Transverse colon (tissue), 4 donors: ENCODE data around the gene BRPF3. TPM values are rescaled to one million over a fixed set of nuclear protein-coding genes. Genes with fewer than 3 reads are reported as not detected.

Experiments used
- DNase-seq: peaks from one replicate; pipeline ENCODE4 v3.0.0-alpha.2; 2019
- H3K27ac ChIP-seq, 4 donors: fragments of 200-600 bp; sonication (generic); 2 replicates each; pipeline ENCODE4 v1.5.1; 2016 to 2018; ENCODE audit warnings: inconsistent platforms in 4 of 4
- H3K27me3 ChIP-seq: fragments of 200-600 bp; sonication (generic); 2 replicates; pipeline ENCODE4 v1.5.1; 2017; ENCODE audit warnings: inconsistent platforms
- H3K36me3 ChIP-seq, 4 donors: fragments of 200-600 bp; sonication (generic); 2 replicates each; pipeline ENCODE4 v1.5.1; 2017 to 2019; ENCODE audit warnings: inconsistent platforms in 4 of 4
- H3K4me1 ChIP-seq, 4 donors: fragments of 200-600 bp; sonication (generic); 2 replicates each; pipeline ENCODE4 v1.5.1; 2017 to 2020; ENCODE audit warnings: inconsistent platforms in 4 of 4
- H3K4me3 ChIP-seq, 4 donors: fragments of 200-600 bp; sonication (generic); 1 replicate in 1 of 4; 2 replicates in 3 of 4; pipeline versions ENCODE4 v1.5.1 to v1.6.1; 2017 to 2019; ENCODE audit warnings: inconsistent platforms in 4 of 4
- H3K9me3 ChIP-seq, 2 donors: fragments of 200-600 bp; sonication (generic); 2 replicates each; pipeline ENCODE4 v1.5.1; 2017 to 2019; ENCODE audit warnings: inconsistent platforms in 2 of 2
- EP300 ChIP-seq: sonication (generic); formaldehyde crosslinking; IDR thresholded peaks from one replicate; pipeline ENCODE4 v1.6.1; 2017; ENCODE audit warnings: antibody characterized with exemption, low read depth
- POLR2A ChIP-seq: fragments of 450-650 bp; IDR thresholded peaks from one replicate; pipeline ENCODE4 v1.6.1; 2016; ENCODE audit warnings: antibody characterized with exemption, mild to moderate bottlenecking, moderate library complexity
- POLR2AphosphoS5 ChIP-seq, 3 donors: sonication (generic); formaldehyde crosslinking; IDR thresholded peaks; one replicate each; pipeline ENCODE4 v1.6.1; 2016; ENCODE audit warnings: antibody characterized with exemption in 3 of 3
- WGBS, 2 donors: methylation state at CpG; one replicate each; pipeline ENCODE4 v1.1.5; 2018; ENCODE audit warnings: low coverage in 1 of 2; 5-methylcytosine and 5-hydroxymethylcytosine counted together
- in situ Hi-C, 4 donors: fragments of 200-750 bp; cut with MboI; loops; one replicate each; pipeline versions ENCODE4 v1.15.0 to v1.15.1; 2017; ENCODE audit warnings: low sequenced_read_pairs in 3 of 4, low pct_ligation_motif_present in 1 of 4, low pct_unique_long_range_greater_than_20kb in 1 of 4
- intact Hi-C: fragments of 100-400 bp; cut with DNase I; formaldehyde crosslinking; loops from one replicate; pipeline ENCODE4 v1.15.1; 2023; ENCODE audit warnings: low total_unique reads
- total RNA-seq, 4 donors: library from RNA; depleted of rRNA; stranded (reverse); fragments of >200 nt; gene quantifications; one replicate each; pipeline ENCODE4 v1.1.0, GENCODE V29; 2016
- TF ChIP-seq, protein P1 (sequence below), 5 experiments: fragments of 200-600 bp in 3 of 5; fragments of 450-650 bp in 2 of 5; sonication (generic) in 3 of 5; IDR thresholded peaks; 1 replicate in 2 of 5; 2 replicates in 3 of 5; pipeline ENCODE4 v1.5.1; 2016 to 2017; ENCODE audit warnings: antibody characterized with exemption in 5 of 5, inconsistent platforms in 3 of 5, mild to moderate bottlenecking in 2 of 5, moderate library complexity in 1 of 5

Gene BRPF3
- total RNA-seq, 4 donors from 2014 or later = 74.8 to 209 (median 90.6) TPM

DNA sequence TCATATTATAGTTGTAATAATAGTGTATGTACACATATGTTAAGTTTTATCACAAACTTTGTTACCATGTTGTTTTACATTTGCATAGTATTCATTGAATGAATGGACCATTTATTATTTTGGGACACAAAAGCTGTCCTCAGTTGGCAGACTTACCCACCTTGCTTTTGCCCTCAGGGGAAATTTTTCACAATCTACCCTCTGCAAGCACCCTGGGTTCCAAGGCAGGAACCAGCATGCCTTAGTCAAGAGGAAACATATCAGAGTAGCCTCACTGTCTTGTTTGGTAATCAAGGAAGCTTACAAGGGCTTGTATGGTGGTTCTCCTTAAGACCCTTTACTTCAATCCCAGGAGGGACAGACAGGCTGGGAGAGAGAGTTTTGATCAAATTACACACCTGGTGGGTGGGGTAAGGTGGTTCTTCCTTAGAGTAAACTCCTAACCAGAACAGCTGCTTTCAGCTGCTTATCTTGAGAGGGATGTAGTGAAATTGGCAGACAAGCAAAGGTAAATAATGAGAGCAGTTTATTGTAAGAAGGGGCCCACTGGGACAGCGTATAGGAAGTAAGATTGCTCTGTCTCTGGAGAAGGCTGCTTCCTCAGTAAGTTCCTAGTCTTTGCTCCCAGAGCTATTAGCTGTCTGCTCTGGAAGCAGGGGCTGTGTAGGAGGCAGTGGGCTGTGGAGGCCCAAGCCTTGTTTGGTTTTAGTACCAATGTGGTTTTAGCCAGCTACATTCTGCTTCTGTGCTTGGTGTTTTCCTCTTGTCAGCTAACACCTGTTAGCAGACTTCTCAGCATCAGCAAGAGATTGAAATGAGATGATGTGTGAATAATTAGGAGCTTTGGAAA is 31.1 kb downstream of the BRPF3 start:
- Histone ChIP-seq H3K9me3 (no peaks in the 10 kb centered on the region), H3K36me3 (peaks cover 0 to 35% (median 16%) of the 10 kb centered on the region in 4 donors), H3K27me3 (no peaks in the 10 kb centered on the region), H3K27ac (peak overlapping the region; percentile 64 to 78 (median 66)), H3K4me3 (no peak overlapping the region), H3K4me1 (peaks cover 0 to 46% (median 26%) of the 10 kb centered on the region in 4 donors)
- in situ Hi-C loops (no loop called here), intact Hi-C loops (no loop called here)
- no peak for TF ChIP-seq POLR2A
- peak; percentile 13 to 38 (median 24) for TF ChIP-seq POLR2AphosphoS5 (IDR thresholded peaks at IDR 0.05)
- 45 to 80% methylated on average over 1 of the region's 1 CpG for WGBS, 2 donors
- no peak for DNase-seq

DNA sequence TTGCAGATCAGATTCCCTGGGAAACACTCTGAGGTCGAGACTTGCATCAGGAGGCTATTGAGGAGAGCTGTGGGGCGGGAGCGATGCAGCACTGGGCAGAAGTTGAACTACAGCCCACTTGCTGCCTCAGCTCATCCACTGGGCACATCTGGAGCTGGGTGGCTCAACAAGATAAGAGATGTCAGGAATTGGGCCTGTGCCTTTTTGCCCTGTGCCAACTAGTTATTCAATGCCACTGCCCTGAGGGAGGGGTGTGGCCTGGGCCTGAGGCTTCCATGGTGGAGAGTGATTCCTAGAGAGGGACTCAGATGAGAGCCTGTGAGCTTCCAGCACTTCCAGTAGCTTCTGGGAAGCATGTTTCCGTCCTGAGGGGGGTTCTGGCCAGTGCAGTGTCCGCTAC is 32.7 kb downstream of the BRPF3 start:
- DNase-seq = no peak
- intact Hi-C loops (no loop called here), in situ Hi-C loops (no loop called here)
- H3K36me3 ChIP-seq = peaks cover 0 to 32% (median 14%) of the 10 kb centered on the region in 4 donors
- TF ChIP-seq, protein P1, sequence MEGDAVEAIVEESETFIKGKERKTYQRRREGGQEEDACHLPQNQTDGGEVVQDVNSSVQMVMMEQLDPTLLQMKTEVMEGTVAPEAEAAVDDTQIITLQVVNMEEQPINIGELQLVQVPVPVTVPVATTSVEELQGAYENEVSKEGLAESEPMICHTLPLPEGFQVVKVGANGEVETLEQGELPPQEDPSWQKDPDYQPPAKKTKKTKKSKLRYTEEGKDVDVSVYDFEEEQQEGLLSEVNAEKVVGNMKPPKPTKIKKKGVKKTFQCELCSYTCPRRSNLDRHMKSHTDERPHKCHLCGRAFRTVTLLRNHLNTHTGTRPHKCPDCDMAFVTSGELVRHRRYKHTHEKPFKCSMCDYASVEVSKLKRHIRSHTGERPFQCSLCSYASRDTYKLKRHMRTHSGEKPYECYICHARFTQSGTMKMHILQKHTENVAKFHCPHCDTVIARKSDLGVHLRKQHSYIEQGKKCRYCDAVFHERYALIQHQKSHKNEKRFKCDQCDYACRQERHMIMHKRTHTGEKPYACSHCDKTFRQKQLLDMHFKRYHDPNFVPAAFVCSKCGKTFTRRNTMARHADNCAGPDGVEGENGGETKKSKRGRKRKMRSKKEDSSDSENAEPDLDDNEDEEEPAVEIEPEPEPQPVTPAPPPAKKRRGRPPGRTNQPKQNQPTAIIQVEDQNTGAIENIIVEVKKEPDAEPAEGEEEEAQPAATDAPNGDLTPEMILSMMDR (IDR thresholded peaks at IDR 0.05) = no peak
- TF ChIP-seq POLR2AphosphoS5 (IDR thresholded peaks at IDR 0.05) = no peak
- TF ChIP-seq EP300 = no peak
- TF ChIP-seq POLR2A = no peak
- no peaks in the 10 kb centered on the region for H3K27me3 ChIP-seq
- H3K9me3 ChIP-seq = no peaks in the 10 kb centered on the region
- no peak overlapping the region for H3K4me3 ChIP-seq
- H3K27ac ChIP-seq = no peak overlapping the region
- WGBS, 2 donors = 89% methylated on average over 5 of the region's 5 CpGs; no CpG with 5 or more reads in 1 of the 2 donors
- peaks cover 0 to 32% (median 17%) of the 10 kb centered on the region in 4 donors for H3K4me1 ChIP-seq

DNA sequence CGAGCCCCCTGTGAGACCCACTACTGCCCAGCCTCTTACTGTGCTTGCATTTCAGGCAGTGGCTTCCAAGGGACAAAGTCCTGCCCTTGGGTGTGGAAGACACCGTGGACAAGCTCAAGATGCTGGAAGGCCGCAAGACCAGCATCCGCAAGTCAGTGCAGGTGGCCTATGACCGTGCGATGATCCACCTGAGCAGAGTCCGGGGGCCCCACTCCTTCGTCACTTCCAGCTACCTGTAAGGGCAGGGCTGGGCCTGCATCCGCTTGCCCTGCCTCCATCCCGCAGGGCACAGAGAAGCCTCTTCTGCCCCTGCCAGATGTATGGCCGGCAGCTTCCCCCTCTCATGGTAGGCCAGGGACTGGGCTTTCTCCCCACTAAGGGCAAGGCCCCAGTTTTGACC is 33.8 kb downstream of the BRPF3 start:
- TF ChIP-seq, protein P1 (IDR thresholded peaks at IDR 0.05) = no peak
- TF ChIP-seq POLR2A (no peak), POLR2AphosphoS5 (IDR thresholded peaks at IDR 0.05) (no peak), EP300 (no peak)
- H3K4me3 ChIP-seq = no peak overlapping the region
- DNase-seq = no peak
- H3K4me1 ChIP-seq = peaks cover 0 to 23% (median 15%) of the 10 kb centered on the region in 4 donors
- in situ Hi-C loops = no loop called here
- H3K36me3 ChIP-seq = peaks cover 0 to 32% (median 13%) of the 10 kb centered on the region in 4 donors
- intact Hi-C loops = no loop called here
- no peak overlapping the region for H3K27ac ChIP-seq
- H3K27me3 ChIP-seq = no peaks in the 10 kb centered on the region
- no peaks in the 10 kb centered on the region for H3K9me3 ChIP-seq
- WGBS, 2 donors = 95% methylated on average over 11 of the region's 11 CpGs; no CpG with 5 or more reads in 1 of the 2 donors

DNA sequence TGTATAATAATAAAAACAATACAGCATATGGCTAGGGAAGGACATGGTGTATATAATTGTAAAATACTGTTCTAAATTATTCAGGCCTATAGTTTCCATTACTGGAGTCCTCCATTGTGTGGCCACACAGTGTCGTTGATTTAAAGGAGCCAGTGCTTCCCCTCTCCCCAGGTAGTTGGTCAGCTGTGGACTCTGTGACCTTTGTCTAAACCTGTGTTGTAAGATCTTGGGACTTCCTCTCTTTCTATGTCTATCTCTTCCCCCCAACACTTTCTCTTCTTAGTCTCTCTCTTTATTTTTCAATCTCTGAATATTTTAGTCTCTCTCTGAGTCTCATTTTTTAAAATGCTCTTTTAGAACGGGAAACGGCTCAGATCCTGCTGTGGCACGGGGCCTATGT is 35.6 kb downstream of the BRPF3 start:
- intact Hi-C loops = no loop called here
- in situ Hi-C loops = no loop called here
- Histone ChIP-seq H3K36me3 (peaks cover 0 to 32% (median 13%) of the 10 kb centered on the region in 4 donors), H3K4me1 (peaks cover 0 to 20% (median 11%) of the 10 kb centered on the region in 4 donors), H3K9me3 (no peaks in the 10 kb centered on the region), H3K27me3 (no peaks in the 10 kb centered on the region), H3K4me3 (no peak overlapping the region), H3K27ac (no peak overlapping the region)
- no peak for DNase-seq
- WGBS, 2 donors = 61 to 78% methylated on average over 3 to 4 of the region's 4 CpGs
- TF ChIP-seq EP300 (no peak), POLR2A (no peak), POLR2AphosphoS5 (IDR thresholded peaks at IDR 0.05) (no peak)
- TF ChIP-seq, protein P1 (IDR thresholded peaks at IDR 0.05) = no peak
